H1 (cell line): ENCODE data around the gene DYNC1I1. TPM values are rescaled to one million over a fixed set of nuclear protein-coding genes. Genes with fewer than 3 reads are reported as not detected.

ENCODE experiments used
- CHD2 ChIP-seq: IDR thresholded peaks from 2 replicates; pipeline ENCODE4 v1.6.1; 2012; ENCODE audit warnings: low read length, improper control_type of control experiment
- RFX5 ChIP-seq: IDR thresholded peaks from 2 replicates; pipeline ENCODE4 v1.6.1; 2011; ENCODE audit warnings: low read depth, low read length, improper control_type of control experiment, borderline replicate concordance
- TBP ChIP-seq: IDR thresholded peaks from 2 replicates; pipeline ENCODE4 v1.6.1; 2011; ENCODE audit warnings: low read depth, low read length, improper control_type of control experiment
- TEAD4 ChIP-seq: IDR thresholded peaks from 2 replicates; pipeline ENCODE4 v1.6.1; 2012; ENCODE audit warnings: low read depth, low read length, inconsistent platforms, mixed read lengths
- polyA plus RNA-seq, 7 experiments: library from polyadenylated mRNA; depleted of rRNA in 3 of 7; stranded (reverse) in 5 of 7; unstranded in 2 of 7; fragments of >200 nt in 5 of 7; fragments of 200-250 nt in 2 of 7; gene quantifications; 1 replicate in 5 of 7; 2 replicates in 1 of 7; 4 replicates in 1 of 7; pipeline versions ENCODE4 v1.2.1 to v1.2.3, GENCODE V29; 2011 to 2013; ENCODE audit warnings: missing spikeins in 2 of 7, mixed read lengths in 2 of 7
- total RNA-seq: library from RNA; stranded (reverse); fragmentation: NEBNext Ultra II Directional; extraction: Animal tissue kit (Norgen Biotek cat#: 25700); gene quantifications from 2 replicates; pipeline ENCODE4 v1.2.1, GENCODE V29; 2021
- TF ChIP-seq, protein P1 (sequence below): IDR thresholded peaks from 2 replicates; pipeline ENCODE4 v1.6.1; 2011; ENCODE audit warnings: low read depth, mild to moderate bottlenecking, low read length; ENCODE audit not compliant: insufficient read depth
- TF ChIP-seq, protein P2 (sequence below): IDR thresholded peaks from 2 replicates; pipeline ENCODE4 v1.6.1; 2011; ENCODE audit warnings: low read length, improper control_type of control experiment

DYNC1I1 gene
- total and polyA plus RNA-seq, 2 of the 8 experiments (the other 6 are each of a cell fraction or from before 2014, with no cell fraction given), result 0.45 to 0.58 TPM

GRCh38 chr7:95905167-95905566, 132.8 kb downstream of the DYNC1I1 start (continued):
- no peak for TF ChIP-seq TEAD4
- no peak for TF ChIP-seq TBP
- no peak for TF ChIP-seq RFX5
- TF ChIP-seq, protein P1, sequence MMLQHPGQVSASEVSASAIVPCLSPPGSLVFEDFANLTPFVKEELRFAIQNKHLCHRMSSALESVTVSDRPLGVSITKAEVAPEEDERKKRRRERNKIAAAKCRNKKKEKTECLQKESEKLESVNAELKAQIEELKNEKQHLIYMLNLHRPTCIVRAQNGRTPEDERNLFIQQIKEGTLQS, result no peak
- no peak for TF ChIP-seq CHD2
- TF ChIP-seq, protein P2, sequence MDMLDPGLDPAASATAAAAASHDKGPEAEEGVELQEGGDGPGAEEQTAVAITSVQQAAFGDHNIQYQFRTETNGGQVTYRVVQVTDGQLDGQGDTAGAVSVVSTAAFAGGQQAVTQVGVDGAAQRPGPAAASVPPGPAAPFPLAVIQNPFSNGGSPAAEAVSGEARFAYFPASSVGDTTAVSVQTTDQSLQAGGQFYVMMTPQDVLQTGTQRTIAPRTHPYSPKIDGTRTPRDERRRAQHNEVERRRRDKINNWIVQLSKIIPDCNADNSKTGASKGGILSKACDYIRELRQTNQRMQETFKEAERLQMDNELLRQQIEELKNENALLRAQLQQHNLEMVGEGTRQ, result no peak
